PC-9 (cell line): ENCODE measurements around the gene ACP4.

Experiments used
- CTCF ChIP-seq: fragments of 200-600 bp; sonication (generic); conservative IDR thresholded peaks from 2 replicates; pipeline ENCODE4 v1.6.1; 2017; ENCODE audit warnings: mixed run types, antibody characterized with exemption, mild to moderate bottlenecking, moderate library complexity
- EZH2 ChIP-seq: fragments of 200-600 bp; sonication (generic); IDR thresholded peaks from 2 replicates; pipeline ENCODE4 v1.8.0; 2017; ENCODE audit warnings: antibody characterized with exemption, low read depth

- TF ChIP-seq CTCF, result no peak
- TF ChIP-seq EZH2, result no peak
Measured at GRCh38 chr19:50820549-50821247, 30.5 kb downstream of the ACP4 start.
